ENCODE results near the gene NPR1.
"Not testable (repeated sequence)": the region's sequence is repeated elsewhere in the genome, so short reads cannot be mapped to it uniquely, and the experiment has no call there.

NPR1 gene
- long read RNA-seq, donor 1, full-length matches to known transcripts, result 3 of 17 reads
- long read RNA-seq, donor 1, partial matches to known transcripts, result 14 of 17 reads
- long read RNA-seq, donor 1, other reads (novel, unspliced or antisense), result 0 of 17 reads
- long read RNA-seq, donor 2, full-length matches to known transcripts, result 5 of 16 reads
- long read RNA-seq, donor 2, partial matches to known transcripts, result 11 of 16 reads
- long read RNA-seq, donor 2, other reads (novel, unspliced or antisense), result 0 of 16 reads
- long read RNA-seq, donor 3, full-length matches to known transcripts, result 4 of 11 reads
- long read RNA-seq, donor 3, partial matches to known transcripts, result 7 of 11 reads
- long read RNA-seq, donor 3, other reads (novel, unspliced or antisense), result 0 of 11 reads
- long read RNA-seq, donor 4, full-length matches to known transcripts, result 3 of 9 reads
- long read RNA-seq, donor 4, partial matches to known transcripts, result 6 of 9 reads
- long read RNA-seq, donor 4, other reads (novel, unspliced or antisense), result 0 of 9 reads
- long read RNA-seq, donor 5, full-length matches to known transcripts, result 10 of 10 reads
- long read RNA-seq, donor 5, partial matches to known transcripts, result 0 of 10 reads
- long read RNA-seq, donor 5, other reads (novel, unspliced or antisense), result 0 of 10 reads
- long read RNA-seq, donor 6, full-length matches to known transcripts, result 3 of 24 reads
- long read RNA-seq, donor 6, partial matches to known transcripts, result 21 of 24 reads
- long read RNA-seq, donor 6, other reads (novel, unspliced or antisense), result 0 of 24 reads
- long read RNA-seq, donor 7, full-length matches to known transcripts, result 5 of 23 reads
- long read RNA-seq, donor 7, partial matches to known transcripts, result 18 of 23 reads
- long read RNA-seq, donor 7, other reads (novel, unspliced or antisense), result 0 of 23 reads
- long read RNA-seq, donor 8, full-length matches to known transcripts, result 8 of 18 reads
- long read RNA-seq, donor 8, partial matches to known transcripts, result 10 of 18 reads
- long read RNA-seq, donor 8, other reads (novel, unspliced or antisense), result 0 of 18 reads

GRCh38 chr1:153678519-153679336 is at the start of gene NPR1:
Gene NPR1 (plus strand): TSS chr1:153678688. CDS start chr1:153679109, 421 bp downstream.
- DNase-seq, result peak; percentile 84

DNA sequence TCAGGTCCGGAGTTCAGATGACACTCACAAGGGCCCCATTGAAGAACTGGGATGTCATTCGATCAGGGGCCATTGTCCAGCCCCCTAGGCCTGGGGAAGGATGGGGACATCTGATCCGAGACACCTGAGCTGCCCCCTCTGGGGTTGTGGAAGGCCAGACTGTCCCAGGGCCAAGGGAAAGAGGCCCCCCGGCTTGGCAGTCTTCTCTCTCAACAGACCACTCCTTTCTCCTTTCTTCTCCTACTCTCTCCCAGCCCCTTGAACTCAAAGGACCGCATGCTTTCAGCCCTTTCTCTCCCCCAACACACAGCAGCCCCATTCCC is 49.2 kb upstream of the NPR1 start:
- DNase-seq, result no peak

DNA sequence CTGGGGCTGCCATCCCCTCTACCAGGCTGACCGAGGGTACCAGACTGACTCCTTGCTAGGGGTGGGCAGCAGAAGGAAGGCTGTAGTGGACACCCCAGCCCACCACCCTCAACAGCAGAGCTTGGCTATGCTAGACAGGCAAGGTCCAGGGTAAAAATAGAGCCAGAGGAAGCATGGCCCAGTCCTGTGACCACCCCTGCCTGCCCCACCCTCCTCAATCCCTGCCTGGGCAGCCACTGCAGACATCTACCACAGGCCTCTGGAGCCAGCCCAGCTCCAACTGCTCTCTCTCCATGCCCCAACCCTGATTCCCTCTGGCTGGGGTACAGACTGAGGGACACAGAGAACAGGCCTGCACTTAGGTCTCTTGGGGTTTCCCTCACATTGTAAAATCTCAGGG is 48.5 kb upstream of the NPR1 start:
- no peak for DNase-seq

- DNase-seq, result no peak
Measured at GRCh38 chr1:153630384-153630783, 48.1 kb upstream of the NPR1 start.

- DNase-seq, result no peak
Measured at GRCh38 chr1:153631047-153632022, 47.2 kb upstream of the NPR1 start.

GRCh38 chr1:153633161-153633753 is 45.2 kb upstream of the NPR1 start:
- DNase-seq, result no peak

DNA sequence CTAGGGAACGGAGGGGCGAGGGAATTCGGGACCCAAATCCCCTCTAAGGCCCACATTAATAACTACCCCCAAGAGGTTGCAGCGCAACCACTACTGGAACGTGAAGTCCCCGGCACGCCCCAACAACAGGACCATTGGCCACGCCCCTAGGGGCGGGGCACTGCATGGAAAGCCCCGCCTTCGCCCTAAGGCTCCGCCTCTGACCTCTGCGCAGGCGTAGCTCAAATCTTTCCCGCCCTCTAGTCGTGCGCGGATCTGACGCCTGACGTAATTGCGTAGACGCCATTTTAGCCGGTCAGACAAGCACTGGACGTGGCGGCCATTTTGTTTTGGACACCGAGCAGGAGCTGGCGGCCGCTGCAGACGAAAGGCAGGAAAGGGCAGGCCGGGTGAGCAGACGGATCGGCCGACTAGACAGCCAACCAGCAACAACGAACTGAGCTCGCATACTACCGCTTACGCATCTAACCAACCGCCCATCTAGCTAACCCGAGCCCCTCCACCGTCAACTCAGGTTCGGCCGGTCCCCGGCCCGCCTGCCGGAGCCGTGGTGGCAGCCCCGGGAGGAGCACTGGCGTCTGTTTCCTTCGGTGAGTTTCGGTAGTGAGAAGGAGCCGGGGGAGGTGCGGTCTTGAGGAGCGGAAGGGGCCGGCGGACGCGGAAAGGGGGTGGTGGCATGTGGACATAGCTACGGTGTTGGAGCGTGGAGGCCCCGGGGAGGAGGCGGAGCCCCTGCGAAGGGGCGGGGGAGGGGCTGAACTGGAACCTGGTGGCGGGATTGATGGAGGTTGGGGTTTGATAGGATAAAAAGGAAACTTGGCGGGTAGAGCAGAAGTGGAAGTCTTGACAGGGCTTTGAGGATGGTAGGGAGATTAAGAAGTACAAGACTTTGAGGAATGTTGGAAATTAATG is 44.5 kb upstream of the NPR1 start, which contains the start of gene CHTOP:
Gene CHTOP, plus strand, starts transcription at position 313 of the 912 bp plus-strand sequence. CDS start 2,523 bp downstream, outside the sequence.
- DNase-seq, result peak; percentile 96

GRCh38 chr1:153635872-153636271 is 42.6 kb upstream of the NPR1 start:
- DNase-seq, result no peak

GRCh38 chr1:153636312-153636711 is 42.2 kb upstream of the NPR1 start:
- DNase-seq, result no peak

- DNase-seq, result no peak
Measured at GRCh38 chr1:153638261-153638660, 40.2 kb upstream of the NPR1 start.

DNA sequence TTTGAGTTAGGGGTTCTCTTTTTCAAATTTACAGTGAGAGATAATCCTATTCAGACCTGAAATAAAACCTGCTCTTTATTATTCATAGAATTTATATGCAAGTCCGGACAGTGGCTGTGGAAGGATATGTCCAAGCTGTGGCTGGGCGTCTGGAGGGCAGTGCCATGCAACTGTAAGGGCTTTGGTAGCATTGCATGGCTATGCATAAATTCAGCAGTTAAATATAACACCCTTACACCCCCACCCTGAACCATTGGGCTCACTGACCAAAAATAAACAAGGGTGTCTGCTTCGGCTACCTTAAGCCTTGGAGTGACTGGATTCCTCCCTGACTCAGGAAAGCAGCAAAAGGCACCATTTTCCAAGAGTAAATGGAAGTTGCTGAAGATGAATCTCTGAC is 39.2 kb upstream of the NPR1 start:
- no peak for DNase-seq

GRCh38 chr1:153640213-153640612 is 38.3 kb upstream of the NPR1 start:
- DNase-seq, result not testable (repeated sequence)

GRCh38 chr1:153640861-153641260 is 37.6 kb upstream of the NPR1 start:
- DNase-seq, result no peak

- no peak for DNase-seq
Measured at GRCh38 chr1:153642161-153642560, 36.3 kb upstream of the NPR1 start.

GRCh38 chr1:153643100-153643499 is 35.4 kb upstream of the NPR1 start:
- DNase-seq, result no peak

- DNase-seq, result no peak
Measured at GRCh38 chr1:153643816-153644215, 34.7 kb upstream of the NPR1 start.

DNA sequence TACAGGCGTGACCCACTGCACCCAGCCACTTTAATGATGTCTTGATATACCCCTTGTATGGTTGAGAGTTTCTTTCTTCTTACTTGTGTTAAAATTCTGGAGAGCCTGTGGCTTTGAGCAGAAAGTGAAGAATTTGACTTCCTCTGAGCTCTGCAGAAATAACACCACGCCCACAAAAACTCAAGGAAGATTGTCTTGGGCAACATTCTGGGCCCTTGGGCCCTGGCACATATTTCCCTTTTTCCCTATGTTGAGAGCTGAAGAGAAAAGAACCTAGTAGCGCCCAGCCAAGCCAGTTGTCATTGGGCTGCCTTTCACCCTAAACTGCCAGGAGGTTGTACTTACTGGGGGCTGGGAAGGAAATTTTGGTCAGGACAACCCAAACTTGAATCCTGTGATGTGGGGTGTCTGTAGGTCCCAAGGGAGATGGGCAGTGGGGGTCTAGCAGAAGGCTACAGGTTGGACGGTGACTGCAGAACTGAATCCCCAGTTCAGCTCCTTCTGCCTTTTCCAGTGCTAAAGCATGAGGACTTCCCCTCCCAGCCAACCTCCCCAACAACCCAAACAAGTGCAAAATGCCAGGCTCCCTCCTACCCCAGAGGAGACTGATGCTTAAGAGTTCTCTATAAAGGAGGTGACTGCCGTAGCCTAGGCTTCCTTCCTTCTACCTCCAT is 31.7 kb upstream of the NPR1 start:
- DNase-seq, result no peak

DNA sequence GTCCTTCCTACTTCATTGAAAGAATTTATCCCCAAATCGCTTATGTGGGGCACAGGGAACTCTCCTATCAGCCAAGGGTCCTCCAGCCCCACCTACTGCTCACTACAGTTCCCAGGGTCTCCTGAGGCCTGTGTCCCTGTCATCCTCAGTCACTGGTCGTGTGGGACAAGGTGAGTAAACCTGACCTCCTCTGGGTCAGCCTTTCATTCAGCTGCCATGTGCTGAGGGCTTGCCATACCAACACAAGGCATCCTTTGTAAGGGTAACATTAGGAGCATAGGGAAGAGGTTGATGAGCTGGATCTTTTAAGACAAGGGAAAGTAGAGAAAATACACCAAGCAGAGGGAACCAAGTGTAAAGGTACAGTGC is 31.2 kb upstream of the NPR1 start:
- DNase-seq, result no peak

Data from right kidney (tissue), 9 donors.